H9 (cell line): ENCODE measurements around the gene CD3D. TPM values are rescaled to one million over a fixed set of nuclear protein-coding genes. Genes with fewer than 3 reads are reported as not detected.

Source experiments
- DNase-seq: peaks from one replicate; pipeline ENCODE4 v3.0.0-alpha.2; 2017
- H2AFZ ChIP-seq: one replicate; pipeline ENCODE4 v1.6.1; 2013; ENCODE audit warnings: mild to moderate bottlenecking, low read length, control low read depth, moderate library complexity
- H2AK5ac ChIP-seq: 2 replicates; pipeline ENCODE4 v1.6.1; 2013; ENCODE audit warnings: low read length, control low read depth, mixed read lengths; ENCODE audit not compliant: insufficient read length
- H2BK120ac ChIP-seq: one replicate; pipeline ENCODE4 v1.6.1; 2013; ENCODE audit warnings: low read depth, mild to moderate bottlenecking, low read length, control low read depth, inconsistent platforms; ENCODE audit not compliant: poor library complexity, severe bottlenecking
- H2BK12ac ChIP-seq: 2 replicates; pipeline ENCODE4 v1.6.1; 2013; ENCODE audit warnings: low read length, control low read depth, mixed read lengths, low read depth; ENCODE audit not compliant: insufficient read length
- H2BK15ac ChIP-seq: 2 replicates; pipeline ENCODE4 v1.6.1; 2013; ENCODE audit warnings: low read depth, low read length, control low read depth
- H2BK20ac ChIP-seq: one replicate; pipeline ENCODE4 v1.6.1; 2013; ENCODE audit warnings: low read depth, mild to moderate bottlenecking, low read length, control low read depth, inconsistent platforms; ENCODE audit not compliant: poor library complexity, severe bottlenecking
- H2BK5ac ChIP-seq: 2 replicates; pipeline ENCODE4 v1.6.1; 2013; ENCODE audit warnings: low read length, control low read depth, mixed read lengths; ENCODE audit not compliant: insufficient read length
- H3K14ac ChIP-seq: 2 replicates; pipeline ENCODE4 v1.6.1; 2013; ENCODE audit warnings: low read length, control low read depth; ENCODE audit not compliant: insufficient read depth
- H3K18ac ChIP-seq: 2 replicates; pipeline ENCODE4 v1.6.1; 2013; ENCODE audit warnings: low read depth, mild to moderate bottlenecking, mixed read lengths, low read length, control low read depth; ENCODE audit not compliant: insufficient read length
- H3K23ac ChIP-seq: 2 replicates; pipeline ENCODE4 v1.6.1; 2013; ENCODE audit warnings: low read length, control low read depth, mixed read lengths, low read depth; ENCODE audit not compliant: insufficient read length
- H3K23me2 ChIP-seq: 2 replicates; pipeline ENCODE4 v1.6.1; 2013; ENCODE audit warnings: low read depth, mild to moderate bottlenecking, mixed read lengths, low read length, control low read depth; ENCODE audit not compliant: insufficient read length, poor library complexity, severe bottlenecking
- H3K27ac ChIP-seq: 2 replicates; pipeline ENCODE4 v1.5.1; 2013; ENCODE audit warnings: low read length, control low read depth, mixed read lengths, low read depth; ENCODE audit not compliant: insufficient read length
- H3K27me3 ChIP-seq: 2 replicates; pipeline ENCODE4 v1.6.1; 2013; ENCODE audit warnings: low read length, control low read depth, inconsistent platforms; ENCODE audit not compliant: insufficient read depth
- H3K4ac ChIP-seq: 2 replicates; pipeline ENCODE4 v1.6.1; 2013; ENCODE audit warnings: low read depth, mild to moderate bottlenecking, control low read depth, inconsistent platforms, low read length, moderate library complexity
- H3K4me1 ChIP-seq: 2 replicates; pipeline ENCODE4 v1.6.1; 2013; ENCODE audit warnings: low read length, control low read depth, inconsistent platforms; ENCODE audit not compliant: insufficient read depth
- H3K4me2 ChIP-seq: 2 replicates; pipeline ENCODE4 v1.6.1; 2013; ENCODE audit warnings: low read length, control low read depth, mixed read lengths; ENCODE audit not compliant: insufficient read length, insufficient read depth
- H3K56ac ChIP-seq: 2 replicates; pipeline ENCODE4 v1.6.1; 2013; ENCODE audit warnings: low read depth, mild to moderate bottlenecking, mixed read lengths, low read length, control low read depth; ENCODE audit not compliant: insufficient read length
- H3K79me1 ChIP-seq: 2 replicates; pipeline ENCODE4 v1.6.1; 2013; ENCODE audit warnings: low read depth, mild to moderate bottlenecking, moderate library complexity, low read length, control low read depth, inconsistent platforms; ENCODE audit not compliant: insufficient read depth, poor library complexity, severe bottlenecking
- H3K79me2 ChIP-seq: 2 replicates; pipeline ENCODE4 v1.6.1; 2013; ENCODE audit warnings: low read length, control low read depth, inconsistent platforms; ENCODE audit not compliant: insufficient read depth
- H3K9ac ChIP-seq: 2 replicates; pipeline ENCODE4 v1.6.1; 2013; ENCODE audit warnings: low read length, control low read depth, mixed read lengths; ENCODE audit not compliant: insufficient read length; ENCODE audit errors: extremely low read depth
- H3K9me3 ChIP-seq: one replicate; pipeline ENCODE4 v1.6.1; 2013; ENCODE audit warnings: low read depth, low read length, inconsistent platforms; ENCODE audit not compliant: control insufficient read depth
- H3T11ph ChIP-seq: one replicate; pipeline ENCODE4 v1.6.1; 2013; ENCODE audit warnings: mild to moderate bottlenecking, low read length, control low read depth, inconsistent platforms
- H4K20me1 ChIP-seq: one replicate; pipeline ENCODE4 v1.6.1; 2013; ENCODE audit not compliant: control insufficient read depth, insufficient read length, insufficient read depth
- H4K5ac ChIP-seq: 2 replicates; pipeline ENCODE4 v1.6.1; 2013; ENCODE audit warnings: low read depth, mild to moderate bottlenecking, mixed read lengths, low read length, control low read depth; ENCODE audit not compliant: insufficient read length
- H4K8ac ChIP-seq: replicated peaks from 2 replicates; pipeline ENCODE4 v1.6.1; 2013; ENCODE audit warnings: low read length, control low read depth, mixed read lengths, low read depth; ENCODE audit not compliant: insufficient read length
- H4K91ac ChIP-seq: 2 replicates; pipeline ENCODE4 v1.6.1; 2013; ENCODE audit warnings: low read depth, mild to moderate bottlenecking, moderate library complexity, mixed read lengths, low read length, control low read depth; ENCODE audit not compliant: insufficient read length
- H3K27ac Mint-ChIP-seq, 3 experiments: 2 replicates in 2 of 3; 3 replicates in 1 of 3; pipeline ENCODE4 v1.8.0; 2020 to 2021; ENCODE audit warnings: mixed read lengths in 3 of 3, mild to moderate bottlenecking in 1 of 3, moderate library complexity in 1 of 3
- H3K27me3 Mint-ChIP-seq: 2 replicates; pipeline ENCODE4 v1.8.0; 2021; ENCODE audit warnings: low read depth, mild to moderate bottlenecking, moderate library complexity, mixed read lengths
- H3K36me3 Mint-ChIP-seq, 3 experiments: 2 replicates in 2 of 3; 3 replicates in 1 of 3; pipeline ENCODE4 v1.8.0; 2020 to 2021; ENCODE audit warnings: low read depth in 3 of 3, mixed read lengths in 3 of 3; ENCODE audit not compliant: insufficient read depth in 1 of 3
- H3K4me1 Mint-ChIP-seq, 2 experiments: 2 replicates each; pipeline ENCODE4 v1.8.0; 2020; ENCODE audit warnings: mixed read lengths in 2 of 2
- H3K4me3 Mint-ChIP-seq, 2 experiments: 2 replicates in 1 of 2; 3 replicates in 1 of 2; pipeline ENCODE4 v1.8.0; 2020 to 2021; ENCODE audit warnings: mild to moderate bottlenecking in 2 of 2, mixed read lengths in 2 of 2, moderate library complexity in 1 of 2
- H3K9me3 Mint-ChIP-seq, 2 experiments: 2 replicates in 1 of 2; 3 replicates in 1 of 2; pipeline ENCODE4 v1.8.0; 2020; ENCODE audit warnings: mild to moderate bottlenecking in 2 of 2, mixed read lengths in 2 of 2, moderate library complexity in 1 of 2
- CTCF ChIP-seq: fragments of 200-600 bp; sonication (generic); conservative IDR thresholded peaks from 3 replicates; pipeline ENCODE4 v1.8.0; 2021; ENCODE audit warnings: antibody characterized with exemption, mild to moderate bottlenecking
- WGBS: extraction: QIAGEN DNeasy Blood & Tissue Kit; methylation state at CpG from one replicate; pipeline ENCODE4 v1.1.7; 2013; ENCODE audit warnings: missing lambda C conversion rate, low lambda C conversion rate, mixed read lengths; ENCODE audit not compliant: insufficient read length; ENCODE audit errors: extremely low coverage; 5-methylcytosine and 5-hydroxymethylcytosine counted together
- total RNA-seq: library from RNA; stranded (reverse); gene quantifications from 2 replicates; pipeline ENCODE4 v1.2.1, GENCODE V29; 2021

CD3D gene
- total RNA-seq, 1 experiment from 2014 or later: not detected

- Histone ChIP-seq H3K27me3 (no peaks in the 10 kb centered on the region), H2BK12ac (no peak overlapping the region), H3K79me1 (no peaks in the 10 kb centered on the region), H4K5ac (no peak overlapping the region), H3K4me2 (no peak overlapping the region), H3K56ac (no peak overlapping the region), H4K8ac (no peak overlapping the region), H3K9ac (no peak overlapping the region), H2BK5ac (no peak overlapping the region), H3T11ph (no peak overlapping the region), H2AFZ (no peak overlapping the region), H4K91ac (no peak overlapping the region), H4K20me1 (no peaks in the 10 kb centered on the region), H3K23ac (no peak overlapping the region), H3K79me2 (no peaks in the 10 kb centered on the region), H3K9me3 (no peaks in the 10 kb centered on the region), H3K27ac (no peak overlapping the region), H2AK5ac (no peak overlapping the region), H3K18ac (no peak overlapping the region), H3K23me2 (peaks cover 9% of the 10 kb centered on the region), H3K4ac (no peak overlapping the region), H3K14ac (no peak overlapping the region), H3K4me1 (peaks cover 6% of the 10 kb centered on the region; the same call in 1 of the 2 replicates), H2BK20ac (no peak overlapping the region), H2BK15ac (no peak overlapping the region), H2BK120ac (no peak overlapping the region)
- DNase-seq: no peak
- Mint-ChIP-seq H3K27me3 (peaks cover 31% of the 10 kb centered on the region), H3K9me3 (peaks cover 0 to 2% of the 10 kb centered on the region in 2 experiments; a peak in 2 of 5 replicates), H3K4me3 (no peak overlapping the region), H3K36me3 (peaks cover 0 to 2% (median 1%) of the 10 kb centered on the region in 3 experiments; a peak in 2 of 7 replicates), H3K4me1 (peaks cover 28 to 35% of the 10 kb centered on the region in 2 experiments), H3K27ac (no peak overlapping the region)
- WGBS: no CpG with 5 or more reads among the region's 2 CpGs
- TF ChIP-seq CTCF: no peak
These were observed 30.2 kb downstream of the CD3D start for GRCh38 chr11:118312328-118312727.
